ENCODE measurements around the gene OXSM.

The OXSM gene

GRCh38 chr3:25834346-25834745, 44.5 kb downstream of the OXSM start:
- H3K36me3 ChIP-seq (ENCODE audit: control insufficient read depth, insufficient read depth, low read length): no peaks in the 10 kb centered on the region
- H3K4me3 ChIP-seq (replicated peaks; ENCODE audit: low read depth, low read length): no peak overlapping the region
- TF ChIP-seq, protein P1, sequence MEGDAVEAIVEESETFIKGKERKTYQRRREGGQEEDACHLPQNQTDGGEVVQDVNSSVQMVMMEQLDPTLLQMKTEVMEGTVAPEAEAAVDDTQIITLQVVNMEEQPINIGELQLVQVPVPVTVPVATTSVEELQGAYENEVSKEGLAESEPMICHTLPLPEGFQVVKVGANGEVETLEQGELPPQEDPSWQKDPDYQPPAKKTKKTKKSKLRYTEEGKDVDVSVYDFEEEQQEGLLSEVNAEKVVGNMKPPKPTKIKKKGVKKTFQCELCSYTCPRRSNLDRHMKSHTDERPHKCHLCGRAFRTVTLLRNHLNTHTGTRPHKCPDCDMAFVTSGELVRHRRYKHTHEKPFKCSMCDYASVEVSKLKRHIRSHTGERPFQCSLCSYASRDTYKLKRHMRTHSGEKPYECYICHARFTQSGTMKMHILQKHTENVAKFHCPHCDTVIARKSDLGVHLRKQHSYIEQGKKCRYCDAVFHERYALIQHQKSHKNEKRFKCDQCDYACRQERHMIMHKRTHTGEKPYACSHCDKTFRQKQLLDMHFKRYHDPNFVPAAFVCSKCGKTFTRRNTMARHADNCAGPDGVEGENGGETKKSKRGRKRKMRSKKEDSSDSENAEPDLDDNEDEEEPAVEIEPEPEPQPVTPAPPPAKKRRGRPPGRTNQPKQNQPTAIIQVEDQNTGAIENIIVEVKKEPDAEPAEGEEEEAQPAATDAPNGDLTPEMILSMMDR (IDR thresholded peaks at IDR 0.05; ENCODE audit: insufficient read depth, low read length, poor library complexity, severe bottlenecking): no peak
- no peak for DNase-seq (ENCODE audit: extremely low read depth, insufficient read length)
- no peaks in the 10 kb centered on the region for H3K27me3 ChIP-seq (replicated peaks; ENCODE audit: control insufficient read depth, insufficient read depth, low read length)

GRCh38 chr3:25836579-25836978, 46.7 kb downstream of the OXSM start:
- DNase-seq (ENCODE audit: extremely low read depth, insufficient read length): no peak
- Histone ChIP-seq H3K27me3 (replicated peaks; ENCODE audit: control insufficient read depth, insufficient read depth, low read length) (no peaks in the 10 kb centered on the region), H3K4me3 (replicated peaks; ENCODE audit: low read depth, low read length) (no peak overlapping the region), H3K36me3 (ENCODE audit: control insufficient read depth, insufficient read depth, low read length) (no peaks in the 10 kb centered on the region)
- TF ChIP-seq, protein P1 (IDR thresholded peaks at IDR 0.05; ENCODE audit: insufficient read depth, low read length, poor library complexity, severe bottlenecking): no peak

GRCh38 chr3:25837038-25837437, 47.1 kb downstream of the OXSM start:
- DNase-seq (ENCODE audit: extremely low read depth, insufficient read length): no peak
- no peaks in the 10 kb centered on the region for H3K36me3 ChIP-seq (ENCODE audit: control insufficient read depth, insufficient read depth, low read length)

DNA sequence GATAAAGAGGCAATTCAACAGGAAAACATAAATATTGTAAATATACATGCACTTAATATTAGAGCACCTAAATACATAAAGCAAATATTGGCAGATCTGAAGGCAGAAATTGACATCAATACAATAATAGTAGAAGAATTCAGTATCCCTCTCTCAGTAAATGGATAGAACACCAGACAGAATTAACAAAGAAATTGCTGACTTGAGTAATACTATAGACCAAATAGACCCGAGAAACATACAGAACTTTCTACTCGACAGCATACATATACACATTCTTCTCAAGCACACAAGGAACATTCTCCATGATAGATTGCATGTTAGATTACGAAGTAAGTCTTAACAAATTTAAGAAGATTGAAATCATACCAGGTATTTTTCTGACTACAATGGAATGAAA, 50.2 kb downstream of the OXSM start:
- TF ChIP-seq, protein P1 (IDR thresholded peaks at IDR 0.05; ENCODE audit: insufficient read depth, low read length, poor library complexity, severe bottlenecking): no peak
- H3K27me3 ChIP-seq (replicated peaks; ENCODE audit: control insufficient read depth, insufficient read depth, low read length): no peaks in the 10 kb centered on the region
- no peak for DNase-seq (ENCODE audit: extremely low read depth, insufficient read length)

More at GRCh38 chr3:25837038-25837437, 47.1 kb downstream of the OXSM start:
- TF ChIP-seq, protein P1 (IDR thresholded peaks at IDR 0.05; ENCODE audit: insufficient read depth, low read length, poor library complexity, severe bottlenecking): no peak
- Histone ChIP-seq H3K4me3 (replicated peaks; ENCODE audit: low read depth, low read length) (no peak overlapping the region), H3K27me3 (replicated peaks; ENCODE audit: control insufficient read depth, insufficient read depth, low read length) (no peaks in the 10 kb centered on the region)

GRCh38 chr3:25843332-25843731, 53.4 kb downstream of the OXSM start:
- no peak for DNase-seq (ENCODE audit: extremely low read depth, insufficient read length)
- no peaks in the 10 kb centered on the region for H3K36me3 ChIP-seq (ENCODE audit: control insufficient read depth, insufficient read depth, low read length)
- no peaks in the 10 kb centered on the region for H3K27me3 ChIP-seq (replicated peaks; ENCODE audit: control insufficient read depth, insufficient read depth, low read length)
- TF ChIP-seq, protein P1 (IDR thresholded peaks at IDR 0.05; ENCODE audit: insufficient read depth, low read length, poor library complexity, severe bottlenecking): no peak
- H3K4me3 ChIP-seq (replicated peaks; ENCODE audit: low read depth, low read length): no peak overlapping the region

More for the DNA sequence above, 50.2 kb downstream of the OXSM start:
- Histone ChIP-seq H3K36me3 (ENCODE audit: control insufficient read depth, insufficient read depth, low read length) (no peaks in the 10 kb centered on the region), H3K4me3 (replicated peaks; ENCODE audit: low read depth, low read length) (no peak overlapping the region)

Measured in GM06990 (cell line).